Upper lobe of left lung (tissue), 6 donors: ENCODE data around the gene ZMYND11. TPM values are rescaled to one million over a fixed set of nuclear protein-coding genes. Genes with fewer than 3 reads are reported as not detected.
"Not testable (repeated sequence)": the region's sequence is repeated elsewhere in the genome, so short reads cannot be mapped to it uniquely, and the experiment has no call there.

ENCODE experiments used
- ATAC-seq, 2 donors: fragments of 200-7000 bp; cut with Tn5 transposase; one replicate each; pipeline ENCODE4 v1.9.1; 2022; ENCODE audit warnings: mild to moderate bottlenecking in 2 of 2, moderate library complexity in 2 of 2; ENCODE audit not compliant: low FRiP score in 2 of 2
- DNase-seq, 2 donors: peaks; one replicate each; pipeline ENCODE4 v3.0.0-alpha.2; 2019 to 2020
- H3K27ac ChIP-seq, 4 donors: fragments of 200-600 bp; sonication (generic); one replicate each; pipeline ENCODE4 v1.5.1; 2016 to 2019
- H3K27me3 ChIP-seq, 4 donors: fragments of 200-600 bp; sonication (generic); one replicate each; pipeline ENCODE4 v1.5.1; 2017 to 2019
- H3K36me3 ChIP-seq, 4 donors: fragments of 200-600 bp; sonication (generic); one replicate each; pipeline ENCODE4 v1.5.1; 2016 to 2019
- H3K4me1 ChIP-seq, 4 donors: fragments of 200-600 bp; sonication (generic); one replicate each; pipeline ENCODE4 v1.5.1; 2018 to 2019
- H3K4me3 ChIP-seq, 4 donors: fragments of 200-600 bp; sonication (generic); one replicate each; pipeline ENCODE4 v1.5.1; 2017 to 2019; ENCODE audit warnings: mild to moderate bottlenecking in 2 of 4, moderate library complexity in 1 of 4
- H3K9me3 ChIP-seq, 4 donors: fragments of 200-600 bp; sonication (generic); one replicate each; pipeline ENCODE4 v1.5.1; 2018 to 2019
- EP300 ChIP-seq, 4 donors: sonication (generic); formaldehyde crosslinking; IDR thresholded peaks; one replicate each; pipeline ENCODE4 v1.5.1; 2017; ENCODE audit warnings: antibody characterized with exemption in 4 of 4, control low read depth in 2 of 4
- POLR2A ChIP-seq, 4 donors: fragments of 450-650 bp; IDR thresholded peaks; one replicate each; pipeline ENCODE4 v1.5.1; 2016 to 2017; ENCODE audit warnings: antibody characterized with exemption in 4 of 4, mild to moderate bottlenecking in 2 of 4
- POLR2AphosphoS5 ChIP-seq, 2 donors: sonication (generic); formaldehyde crosslinking; IDR thresholded peaks; one replicate each; pipeline ENCODE4 v1.5.1; 2017; ENCODE audit warnings: antibody characterized with exemption in 2 of 2
- WGBS, 2 donors: methylation state at CpG; one replicate each; pipeline ENCODE4 v1.1.5; 2017 to 2018; 5-methylcytosine and 5-hydroxymethylcytosine counted together
- total RNA-seq, 6 donors: library from RNA; depleted of rRNA in 4 of 6; stranded (reverse); fragments of >200 nt in 4 of 6; gene quantifications; one replicate each; pipeline versions ENCODE4 v1.1.0 to v1.2.1, GENCODE V29; 2016 to 2021
- TF ChIP-seq, protein P1 (sequence below), 6 experiments: fragments of 450-650 bp in 4 of 6; fragments of 200-600 bp in 2 of 6; sonication (generic) in 2 of 6; IDR thresholded peaks; one replicate each; pipeline ENCODE4 v1.5.1; 2016 to 2019; ENCODE audit warnings: antibody characterized with exemption in 6 of 6
- donor health status: DM: no; HTN: no; CAD: no; lungs with moderate emphysema.
- donor health status: DM: no; HTN: yes; CAD: no; lungs with severe emphysema.

ZMYND11 gene
- total RNA-seq, 6 donors from 2014 or later, result 46.1 to 76.5 (median 63.4) TPM

DNA sequence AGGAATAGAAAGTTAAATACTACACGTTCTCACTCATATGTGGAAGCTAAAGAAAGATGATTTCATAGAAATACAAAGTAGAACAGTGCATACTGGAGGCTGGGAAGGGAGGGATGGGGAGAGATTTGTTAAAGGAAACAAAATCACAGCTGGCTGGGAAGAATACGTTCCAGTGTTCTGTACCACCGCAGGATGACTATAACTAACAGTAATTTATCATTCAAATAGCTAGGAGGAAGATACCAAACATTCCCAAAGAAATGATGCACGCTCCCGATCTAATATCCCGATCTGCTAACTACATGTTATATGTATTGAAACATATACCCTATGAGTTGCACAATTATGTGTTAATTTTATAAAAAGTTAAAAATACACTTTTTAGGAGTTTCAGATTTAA, 162.3 kb downstream of the ZMYND11 start:
- DNase-seq (no peak), ATAC-seq (peak in 1 of 2 donors; percentile 51)
- no peak overlapping the region for H3K4me3 ChIP-seq
- H3K4me1 ChIP-seq, result peaks cover 0 to 8% (median 0%) of the 10 kb centered on the region in 4 donors
- WGBS, 2 donors, result 52 to 70% methylated on average over 6 of the region's 6 CpGs
- no peaks in the 10 kb centered on the region for H3K9me3 ChIP-seq
- TF ChIP-seq, protein P1, sequence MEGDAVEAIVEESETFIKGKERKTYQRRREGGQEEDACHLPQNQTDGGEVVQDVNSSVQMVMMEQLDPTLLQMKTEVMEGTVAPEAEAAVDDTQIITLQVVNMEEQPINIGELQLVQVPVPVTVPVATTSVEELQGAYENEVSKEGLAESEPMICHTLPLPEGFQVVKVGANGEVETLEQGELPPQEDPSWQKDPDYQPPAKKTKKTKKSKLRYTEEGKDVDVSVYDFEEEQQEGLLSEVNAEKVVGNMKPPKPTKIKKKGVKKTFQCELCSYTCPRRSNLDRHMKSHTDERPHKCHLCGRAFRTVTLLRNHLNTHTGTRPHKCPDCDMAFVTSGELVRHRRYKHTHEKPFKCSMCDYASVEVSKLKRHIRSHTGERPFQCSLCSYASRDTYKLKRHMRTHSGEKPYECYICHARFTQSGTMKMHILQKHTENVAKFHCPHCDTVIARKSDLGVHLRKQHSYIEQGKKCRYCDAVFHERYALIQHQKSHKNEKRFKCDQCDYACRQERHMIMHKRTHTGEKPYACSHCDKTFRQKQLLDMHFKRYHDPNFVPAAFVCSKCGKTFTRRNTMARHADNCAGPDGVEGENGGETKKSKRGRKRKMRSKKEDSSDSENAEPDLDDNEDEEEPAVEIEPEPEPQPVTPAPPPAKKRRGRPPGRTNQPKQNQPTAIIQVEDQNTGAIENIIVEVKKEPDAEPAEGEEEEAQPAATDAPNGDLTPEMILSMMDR (IDR thresholded peaks at IDR 0.05), result no peak
- TF ChIP-seq POLR2AphosphoS5 (IDR thresholded peaks at IDR 0.05) (no peak), POLR2A (IDR thresholded peaks at IDR 0.05) (no peak), EP300 (IDR thresholded peaks at IDR 0.05) (no peak)
- peak overlapping the region in 1 of 4 donors; percentile 38 for H3K27ac ChIP-seq
- H3K27me3 ChIP-seq, result no peaks in the 10 kb centered on the region
- H3K36me3 ChIP-seq, result no peaks in the 10 kb centered on the region

DNA sequence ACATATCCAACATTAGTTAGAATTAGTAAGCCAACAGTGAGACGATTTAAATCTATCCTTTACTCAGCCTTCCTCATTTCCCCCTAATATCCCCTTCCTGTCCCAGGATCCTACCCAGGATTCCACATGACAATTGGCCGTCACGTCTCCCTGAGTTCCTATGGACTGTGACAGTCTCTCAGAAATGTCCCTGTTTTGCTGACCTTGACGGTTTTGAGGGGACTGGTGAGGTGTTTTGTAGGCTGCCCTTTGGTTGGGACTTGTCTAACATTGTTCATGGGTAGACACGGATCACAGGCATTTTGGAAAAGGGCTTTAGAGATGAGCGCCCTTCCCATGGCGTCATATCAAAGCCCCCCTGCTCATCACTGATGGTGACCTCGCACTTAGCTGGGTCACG, 162.8 kb downstream of the ZMYND11 start:
- WGBS, 2 donors, result 84 to 87% methylated on average over 9 of the region's 9 CpGs
- no peaks in the 10 kb centered on the region for H3K36me3 ChIP-seq
- no peak overlapping the region for H3K4me3 ChIP-seq
- TF ChIP-seq, protein P1 (IDR thresholded peaks at IDR 0.05), result no peak
- no peak for TF ChIP-seq POLR2AphosphoS5 (IDR thresholded peaks at IDR 0.05)
- TF ChIP-seq POLR2A (IDR thresholded peaks at IDR 0.05), result no peak
- no peak for ATAC-seq
- no peak for DNase-seq
- peaks cover 0 to 8% (median 0%) of the 10 kb centered on the region in 4 donors for H3K4me1 ChIP-seq
- no peaks in the 10 kb centered on the region for H3K9me3 ChIP-seq
- no peak overlapping the region for H3K27ac ChIP-seq
- H3K27me3 ChIP-seq, result no peaks in the 10 kb centered on the region

DNA sequence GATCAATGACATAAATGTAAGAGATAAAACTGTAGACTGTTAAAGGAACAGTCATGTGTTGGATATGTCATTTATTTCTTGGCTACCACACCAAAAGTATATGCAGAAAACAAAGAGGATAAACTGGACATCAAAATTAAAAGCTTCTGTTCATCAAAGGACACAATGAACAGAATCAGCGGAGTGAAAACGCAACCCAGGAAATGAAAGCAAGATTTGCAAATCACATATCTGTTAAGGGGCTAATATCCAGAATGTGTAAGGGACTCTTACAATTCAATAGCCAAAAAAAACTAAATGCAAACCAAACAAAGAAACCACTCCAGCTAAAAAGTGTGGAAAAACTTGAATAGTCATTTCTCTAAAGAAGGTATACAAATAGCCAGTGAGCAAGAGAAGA, 164.3 kb downstream of the ZMYND11 start:
- Histone ChIP-seq H3K4me1 (peaks cover 0 to 8% (median 0%) of the 10 kb centered on the region in 4 donors), H3K27me3 (no peaks in the 10 kb centered on the region), H3K4me3 (no peak overlapping the region), H3K9me3 (no peaks in the 10 kb centered on the region), H3K36me3 (no peaks in the 10 kb centered on the region), H3K27ac (no peak overlapping the region)
- no peak for ATAC-seq
- no peak for DNase-seq
- WGBS, 2 donors, result 90 to 93% methylated on average over 2 of the region's 2 CpGs
- TF ChIP-seq, protein P1 (IDR thresholded peaks at IDR 0.05), result no peak
- TF ChIP-seq POLR2AphosphoS5 (IDR thresholded peaks at IDR 0.05) (no peak), POLR2A (IDR thresholded peaks at IDR 0.05) (no peak), EP300 (IDR thresholded peaks at IDR 0.05) (no peak)

DNA sequence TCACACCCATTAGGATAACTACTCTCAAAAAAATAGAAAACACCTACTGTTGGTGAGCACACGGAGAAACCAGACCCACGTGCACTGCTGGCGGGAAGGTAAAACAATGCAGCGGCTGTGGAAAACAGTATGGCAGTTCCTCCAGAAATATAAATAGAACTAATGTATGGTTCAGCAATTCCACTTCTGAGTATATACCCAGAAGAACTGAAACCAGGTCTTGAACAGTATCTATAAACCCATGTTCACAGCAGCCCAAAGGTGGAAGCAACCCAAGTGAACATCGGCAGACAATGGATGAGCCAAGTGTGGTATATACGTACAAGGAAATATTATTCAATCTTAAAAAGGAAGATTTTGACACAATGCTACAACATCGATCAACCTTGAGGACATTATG, 164.7 kb downstream of the ZMYND11 start:
- WGBS, 2 donors, result 95 to 97% methylated on average over 7 of the region's 7 CpGs
- H3K27ac ChIP-seq, result no peak overlapping the region

DNA sequence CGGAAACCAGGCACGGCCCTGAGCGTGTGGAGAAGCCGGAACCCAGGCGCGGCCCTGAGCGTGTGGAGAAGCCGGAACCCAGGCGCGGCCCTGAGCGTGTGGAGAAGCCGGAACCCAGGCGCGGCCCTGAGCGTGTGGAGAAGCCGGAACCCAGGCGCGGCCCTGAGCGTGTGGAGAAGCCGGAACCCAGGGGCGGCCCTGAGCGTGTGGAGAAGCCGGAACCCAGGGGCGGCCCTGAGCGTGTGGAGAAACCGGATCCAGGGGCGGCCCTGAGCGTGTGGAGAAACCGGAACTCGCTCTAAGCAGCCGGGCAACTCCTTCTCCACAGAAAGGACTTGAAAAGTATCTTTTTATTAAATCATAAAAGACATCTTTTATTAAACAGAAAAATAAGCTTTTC, 165.3 kb downstream of the ZMYND11 start:
- H3K27ac ChIP-seq, ATAC-seq, H3K4me3 ChIP-seq, DNase-seq, H3K27me3 ChIP-seq, H3K36me3 ChIP-seq, H3K9me3 ChIP-seq, H3K4me1 ChIP-seq: not testable (repeated sequence)
- WGBS, 2 donors, result 96 to 97% methylated on average over 31 of the region's 31 CpGs

More for the DNA sequence above, 164.7 kb downstream of the ZMYND11 start:
- Histone ChIP-seq H3K9me3 (no peaks in the 10 kb centered on the region), H3K4me3 (no peak overlapping the region), H3K27me3 (no peaks in the 10 kb centered on the region), H3K36me3 (no peaks in the 10 kb centered on the region), H3K4me1 (peaks cover 0 to 8% (median 0%) of the 10 kb centered on the region in 4 donors)
- no peak for TF ChIP-seq POLR2AphosphoS5 (IDR thresholded peaks at IDR 0.05)
- TF ChIP-seq, protein P1 (IDR thresholded peaks at IDR 0.05), result no peak
- no peak for TF ChIP-seq POLR2A (IDR thresholded peaks at IDR 0.05)
- TF ChIP-seq EP300 (IDR thresholded peaks at IDR 0.05), result no peak
- DNase-seq, result no peak
- no peak for ATAC-seq
